NT2/D1 (cell line): ENCODE measurements around the gene LAG3.

Experiments used
- DNase-seq: peaks from one replicate; pipeline ENCODE4 v3.0.0-alpha.2; 2011; ENCODE audit warnings: low read depth, low spot score
- H3K27me3 ChIP-seq: 2 replicates; pipeline ENCODE4 v1.6.0; 2011; ENCODE audit warnings: mild to moderate bottlenecking; ENCODE audit not compliant: insufficient read length, insufficient read depth
- H3K36me3 ChIP-seq: 2 replicates; pipeline ENCODE4 v1.6.1; 2011; ENCODE audit warnings: mild to moderate bottlenecking, low read length, mixed read lengths; ENCODE audit not compliant: insufficient read depth, insufficient read length
- H3K4me1 ChIP-seq: 2 replicates; pipeline ENCODE4 v1.5.1; 2011; ENCODE audit not compliant: insufficient read depth, insufficient read length
- H3K4me3 ChIP-seq: 2 replicates; pipeline ENCODE4 v1.5.1; 2011; ENCODE audit warnings: low read depth; ENCODE audit not compliant: insufficient read length
- H3K9ac ChIP-seq: 2 replicates; pipeline ENCODE4 v1.6.0; 2011; ENCODE audit warnings: low read depth; ENCODE audit not compliant: insufficient read length
- H3K9me3 ChIP-seq: 2 replicates; pipeline ENCODE4 v1.5.1; 2011; ENCODE audit warnings: mild to moderate bottlenecking, low read length; ENCODE audit not compliant: insufficient read depth
- SUZ12 ChIP-seq: IDR thresholded peaks from 2 replicates; pipeline ENCODE4 v1.6.1; 2011; ENCODE audit not compliant: insufficient read length, insufficient read depth; ENCODE audit errors: extremely low read depth
- YY1 ChIP-seq: IDR thresholded peaks from 2 replicates; pipeline ENCODE4 v1.6.1; 2011; ENCODE audit not compliant: insufficient read length, insufficient read depth
- ZNF274 ChIP-seq: IDR thresholded peaks from 2 replicates; pipeline ENCODE4 v1.6.1; 2011; ENCODE audit warnings: mild to moderate bottlenecking, low read depth, low read length

LAG3 gene

GRCh38 chr12:6826734-6827436 lies 54.6 kb downstream of the LAG3 start:
- Histone ChIP-seq H3K4me1 (peaks cover 66% of the 10 kb centered on the region), H3K9me3 (no peaks in the 10 kb centered on the region), H3K27me3 (no peaks in the 10 kb centered on the region), H3K36me3 (peaks cover 50% of the 10 kb centered on the region), H3K9ac (peak overlapping the region; percentile 80), H3K4me3 (peak overlapping the region; percentile 5)
- DNase-seq = no peak
- TF ChIP-seq YY1 (no peak), ZNF274 (no peak), SUZ12 (no peak)

- peak overlapping the region; percentile 5 for H3K4me3 ChIP-seq
- DNase-seq = peak; percentile 96
- H3K9ac ChIP-seq = peak overlapping the region; percentile 80
These were observed 55.2 kb downstream of the LAG3 start for GRCh38 chr12:6827437-6827911.

More at GRCh38 chr12:6827437-6827911, 55.2 kb downstream of the LAG3 start:
- Histone ChIP-seq H3K27me3 (no peaks in the 10 kb centered on the region), H3K36me3 (peaks cover 56% of the 10 kb centered on the region), H3K4me1 (peaks cover 60% of the 10 kb centered on the region), H3K9me3 (no peaks in the 10 kb centered on the region)
- TF ChIP-seq YY1 (no peak), SUZ12 (no peak), ZNF274 (no peak)
